OCI-LY1 (cell line): Measurements from ENCODE around the gene FERMT2.

Experiments used
- CTCF ChIP-seq: fragments of 200-600 bp; sonication (generic), shearing (Covaris generic); IDR thresholded peaks from 2 replicates; pipeline ENCODE4 v1.5.1; 2017; ENCODE audit warnings: mild to moderate bottlenecking, antibody characterized with exemption, low read length, moderate library complexity, mixed read lengths
- EZH2 ChIP-seq: fragments of 200-600 bp; sonication (generic), shearing (Covaris generic); IDR thresholded peaks from 2 replicates; pipeline ENCODE4 v1.8.0; 2017; ENCODE audit warnings: borderline replicate concordance, mixed run types, mild to moderate bottlenecking, antibody characterized with exemption, low read length, moderate library complexity, mixed read lengths

DNA sequence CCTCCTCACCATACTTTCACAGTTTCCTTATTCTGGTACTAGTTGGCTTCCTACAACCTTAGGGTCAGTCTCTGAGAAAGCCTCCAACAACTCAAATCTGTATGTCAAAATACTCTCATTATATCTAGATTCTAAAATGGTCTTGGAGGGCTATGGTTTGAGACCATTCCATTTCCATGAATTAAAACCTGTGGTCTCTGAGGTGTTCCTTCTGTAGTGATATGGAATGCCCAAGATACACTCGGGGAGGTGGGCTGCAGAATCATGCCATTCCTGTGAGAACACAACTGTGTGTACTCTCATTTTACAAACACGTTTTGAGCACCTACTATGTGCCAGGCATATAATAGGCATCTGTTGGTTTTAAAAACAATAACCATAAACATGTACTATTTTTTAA, 74.0 kb downstream of the FERMT2 start:
- TF ChIP-seq EZH2: no peak
- TF ChIP-seq CTCF: no peak
